SH-SY5Y (cell line): Measurements from ENCODE around the gene SCAPER.

Experiments
- GATA2 ChIP-seq: IDR thresholded peaks from 2 replicates; pipeline ENCODE4 v1.6.1; 2011; ENCODE audit warnings: mild to moderate bottlenecking, low read depth, low read length
- GATA3 ChIP-seq: IDR thresholded peaks from 2 replicates; pipeline ENCODE4 v1.6.1; 2011; ENCODE audit warnings: low read depth, mild to moderate bottlenecking, low read length, moderate library complexity

DNA sequence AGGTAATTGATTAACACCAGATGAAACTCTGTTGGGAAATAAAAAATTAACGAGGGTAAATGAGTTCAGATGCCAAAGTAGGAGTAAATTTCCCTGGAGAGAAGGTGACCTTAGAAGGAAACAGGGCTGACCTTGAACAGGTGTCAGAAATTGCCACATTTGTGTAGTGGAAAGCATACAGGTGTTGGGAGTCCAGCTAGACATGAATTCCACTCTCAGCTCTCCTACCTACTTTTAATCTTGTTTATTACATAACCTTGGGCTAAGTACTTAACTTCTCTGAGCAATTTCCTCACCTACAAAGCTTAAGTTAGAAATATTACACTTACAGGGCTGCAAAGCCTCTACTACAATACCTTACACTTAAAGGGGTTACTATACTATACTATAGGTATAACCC is 472.5 kb downstream of the SCAPER start:
- TF ChIP-seq GATA2 (no peak), GATA3 (no peak)
